Measurements from ENCODE around the gene ZNF783.

ZNF783 gene

DNA sequence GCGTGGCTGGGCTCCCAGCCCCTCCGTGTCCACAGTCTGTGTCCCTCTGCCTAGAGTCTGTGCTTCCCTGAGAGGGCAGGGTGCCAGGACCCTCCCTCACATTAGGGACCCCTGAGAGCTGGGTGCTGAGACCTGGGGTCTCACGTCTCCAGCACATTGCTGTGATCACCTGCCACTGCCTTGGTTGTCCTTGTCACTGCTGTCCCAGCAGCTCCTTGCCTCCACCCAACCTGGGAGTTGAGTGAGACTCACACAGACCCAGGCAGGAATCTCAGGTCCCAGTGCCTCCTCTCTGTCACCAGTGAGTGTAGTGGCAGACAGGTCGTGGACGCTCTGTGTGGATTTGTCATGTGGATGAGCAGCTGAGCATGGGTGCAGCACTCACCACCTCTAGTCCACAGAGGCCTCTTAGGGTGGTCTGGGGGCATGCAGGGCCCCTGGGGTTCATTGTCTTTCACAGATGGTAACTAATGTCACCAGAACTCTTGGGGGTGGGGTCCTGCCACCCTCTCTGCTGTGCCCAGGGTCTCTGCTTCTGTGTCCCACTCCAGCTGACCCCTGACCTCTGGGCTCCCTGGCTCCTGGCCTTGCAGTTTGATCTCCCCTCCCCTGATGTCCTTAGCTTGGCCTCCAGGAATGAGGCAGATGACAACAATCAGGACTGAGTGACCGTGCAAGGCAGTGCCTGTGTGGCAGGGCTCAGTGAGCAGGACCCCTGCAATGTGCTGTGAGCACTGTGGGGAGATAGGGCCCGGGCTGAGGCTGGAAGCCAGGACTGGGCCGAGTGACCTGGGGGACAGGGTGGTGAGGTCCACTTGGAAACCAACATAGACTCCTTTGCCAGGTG, 18.9 kb downstream of the ZNF783 start:
- no peak for DNase-seq (ENCODE audit: low read depth in 2 of 3, low spot score in 1 of 3)

- no peak for DNase-seq (ENCODE audit: low read depth in 2 of 3, low spot score in 1 of 3)
These were observed 19.7 kb downstream of the ZNF783 start for GRCh38 chr7:149281508-149282330.

GRCh38 chr7:149282331-149282655, 20.3 kb downstream of the ZNF783 start:
- no peak for DNase-seq (ENCODE audit: low read depth in 2 of 3, low spot score in 1 of 3)

DNA sequence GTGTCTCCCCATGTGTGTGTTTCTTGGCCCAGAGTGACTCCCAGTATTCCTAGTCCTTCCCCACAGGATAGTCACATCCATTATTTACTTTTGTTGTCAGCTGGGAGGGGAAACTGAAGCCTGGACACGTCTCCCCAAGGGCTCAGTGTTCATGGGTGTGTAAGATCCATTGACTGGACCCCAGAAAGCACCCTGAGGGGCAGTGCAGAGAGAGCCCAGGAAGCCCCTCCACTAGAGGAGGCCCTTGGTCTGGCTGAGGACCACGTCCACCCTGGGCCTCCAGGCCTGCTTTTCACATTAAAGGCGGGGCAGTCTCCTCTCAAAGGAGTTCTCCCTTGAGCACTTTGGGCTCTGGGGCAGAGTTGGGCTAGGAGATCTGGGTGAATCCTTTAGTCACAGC, 21.3 kb downstream of the ZNF783 start:
- no peak for DNase-seq (ENCODE audit: low read depth in 2 of 3, low spot score in 1 of 3)

GRCh38 chr7:149284343-149284742, 22.3 kb downstream of the ZNF783 start:
- DNase-seq (ENCODE audit: low read depth in 2 of 3, low spot score in 1 of 3), result no peak

DNA sequence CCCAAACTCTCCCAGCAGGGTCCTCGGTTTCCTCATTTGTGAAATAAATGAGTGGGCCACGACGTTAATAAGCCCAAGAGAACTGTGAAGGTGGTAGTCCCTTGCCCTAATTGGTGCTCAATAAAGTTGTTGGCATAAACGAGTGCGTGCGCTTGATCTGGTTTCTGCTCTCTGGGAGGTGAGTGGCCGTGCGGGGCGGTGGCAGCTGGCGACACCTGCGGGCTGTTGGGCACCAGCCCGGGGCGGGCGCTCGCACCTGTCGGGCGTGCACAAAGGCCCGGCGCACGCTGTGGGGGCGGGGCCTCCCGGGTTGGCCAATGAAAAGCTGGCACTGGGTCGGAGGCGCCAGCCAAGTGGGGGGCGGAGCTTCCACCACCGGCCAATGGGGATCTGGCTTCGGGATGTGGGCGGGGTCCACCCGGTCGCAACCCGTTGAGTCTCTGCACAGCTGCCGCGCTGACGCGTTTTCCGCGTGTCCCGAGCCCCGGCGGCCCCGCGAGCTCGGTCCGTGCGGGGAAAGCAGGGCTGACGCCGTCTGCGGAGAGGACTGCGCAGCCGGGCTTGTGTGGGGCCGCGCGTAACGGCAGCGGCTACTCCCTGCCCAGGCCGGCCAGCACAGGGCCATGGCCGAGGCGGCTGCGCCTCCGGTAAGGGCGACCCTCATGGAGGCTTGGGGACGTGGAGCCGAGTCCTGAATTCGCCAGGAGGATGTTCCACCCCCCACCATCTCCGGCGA, 23.0 kb downstream of the ZNF783 start:
- DNase-seq (ENCODE audit: low read depth in 2 of 3, low spot score in 1 of 3), result peak; percentile 96 to 98 (median 97)

GRCh38 chr7:149285603-149286002, 23.6 kb downstream of the ZNF783 start:
- no peak for DNase-seq (ENCODE audit: low read depth in 2 of 3, low spot score in 1 of 3)

GRCh38 chr7:149286811-149287400, 24.9 kb downstream of the ZNF783 start:
- DNase-seq (ENCODE audit: low read depth in 2 of 3, low spot score in 1 of 3), result no peak

DNA sequence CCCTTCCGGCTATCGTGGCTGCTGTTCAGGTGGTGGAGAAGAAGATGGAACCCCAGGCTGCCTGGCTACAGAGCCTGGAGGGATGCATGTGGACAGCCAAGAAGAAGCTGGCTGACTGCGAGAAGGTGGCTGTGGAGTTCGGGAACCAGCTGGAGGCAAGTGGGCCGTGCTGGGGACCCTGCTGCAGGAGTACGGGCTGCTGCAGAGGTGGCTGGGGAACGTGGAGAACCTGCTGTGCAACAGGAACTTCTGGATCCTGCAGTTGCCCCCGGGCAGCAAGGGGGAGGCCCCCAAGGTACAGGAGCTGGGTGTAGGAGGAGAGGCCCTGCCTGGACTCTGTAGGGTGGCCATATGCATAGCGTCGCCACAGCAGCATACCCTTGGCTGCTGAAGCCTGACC, 25.6 kb downstream of the ZNF783 start:
- DNase-seq (ENCODE audit: low read depth in 2 of 3, low spot score in 1 of 3), result no peak

GRCh38 chr7:149289262-149289661, 27.3 kb downstream of the ZNF783 start:
- no peak for DNase-seq (ENCODE audit: low read depth in 2 of 3, low spot score in 1 of 3)

DNA sequence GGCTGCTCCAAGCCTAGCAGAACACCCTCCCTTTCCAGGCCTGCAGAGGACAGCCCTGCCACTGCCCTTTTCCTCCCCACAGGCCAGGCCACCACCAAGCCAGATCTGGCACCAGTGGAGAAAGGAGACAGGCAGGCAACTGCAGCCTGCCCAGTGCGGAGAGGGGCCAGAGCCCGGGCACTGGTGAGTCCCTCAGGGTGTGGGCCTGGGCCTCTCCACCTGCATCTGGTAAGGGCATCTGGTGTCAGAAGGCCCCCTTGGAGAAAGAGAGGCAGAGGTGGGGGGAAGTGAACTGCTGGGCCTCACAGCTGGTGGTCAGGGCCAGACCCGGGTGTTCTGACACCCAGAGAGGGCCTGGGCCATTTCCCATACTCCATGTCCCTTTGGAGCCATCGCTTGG, 27.9 kb downstream of the ZNF783 start:
- no peak for DNase-seq (ENCODE audit: low read depth in 2 of 3, low spot score in 1 of 3)

DNA sequence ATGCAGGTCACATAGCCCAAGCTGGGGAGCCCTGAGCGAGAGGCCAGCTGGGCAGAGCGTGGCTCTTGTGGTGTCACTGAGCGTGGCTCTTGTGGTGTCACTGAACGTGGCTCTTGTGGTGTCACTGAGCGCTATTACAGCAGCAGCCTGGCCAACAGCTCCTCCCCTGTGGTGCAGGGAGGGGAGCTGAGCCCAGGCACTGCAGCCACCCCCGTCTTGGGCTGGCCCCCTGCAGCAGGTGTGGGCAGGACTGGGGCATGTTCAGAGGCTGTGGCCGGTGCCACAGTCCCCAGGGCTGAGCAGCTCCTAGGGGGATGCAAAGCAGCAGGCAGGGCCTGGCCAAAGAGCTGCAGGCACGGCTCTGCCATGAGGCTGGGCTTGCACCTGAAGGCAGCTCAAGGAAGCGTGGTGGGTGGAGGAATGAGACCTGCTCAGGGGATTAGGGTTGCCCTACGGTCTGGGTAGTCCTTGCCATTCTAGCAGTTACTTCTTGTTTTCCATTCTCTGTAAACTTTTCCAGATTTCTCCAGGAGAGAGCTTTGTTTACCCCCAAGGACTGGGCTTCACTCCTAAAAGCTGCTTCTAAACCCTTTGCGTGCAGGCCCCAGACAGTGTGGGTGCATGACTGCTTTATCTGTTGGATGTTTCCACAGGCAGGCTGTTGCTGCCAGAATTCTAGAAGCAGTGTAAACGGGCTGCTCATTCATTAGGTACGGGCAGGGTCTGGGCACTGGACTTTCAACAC, 29.2 kb downstream of the ZNF783 start:
- no peak for DNase-seq (ENCODE audit: low read depth in 2 of 3, low spot score in 1 of 3)

GRCh38 chr7:149291781-149292461, 29.9 kb downstream of the ZNF783 start:
- no peak for DNase-seq (ENCODE audit: low read depth in 2 of 3, low spot score in 1 of 3)

DNA sequence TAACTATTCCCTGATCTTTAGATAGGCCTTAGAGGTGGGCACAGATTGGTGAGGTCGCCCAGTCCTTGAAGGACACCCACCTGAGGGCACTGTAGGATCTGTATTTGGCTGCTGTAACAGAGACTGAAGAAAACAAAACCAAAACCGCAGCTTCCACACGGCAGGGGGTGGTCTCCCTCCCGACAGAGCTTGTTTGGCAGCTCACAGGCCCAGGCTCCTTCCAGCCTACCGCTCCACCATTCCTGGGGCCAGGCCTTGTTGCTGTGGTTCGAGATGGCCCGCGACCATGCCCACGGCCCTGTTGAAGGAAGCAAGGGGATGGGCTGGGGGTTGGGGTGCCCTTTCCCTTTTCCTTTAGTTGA, 30.4 kb downstream of the ZNF783 start:
- DNase-seq (ENCODE audit: low read depth in 2 of 3, low spot score in 1 of 3), result no peak

DNA sequence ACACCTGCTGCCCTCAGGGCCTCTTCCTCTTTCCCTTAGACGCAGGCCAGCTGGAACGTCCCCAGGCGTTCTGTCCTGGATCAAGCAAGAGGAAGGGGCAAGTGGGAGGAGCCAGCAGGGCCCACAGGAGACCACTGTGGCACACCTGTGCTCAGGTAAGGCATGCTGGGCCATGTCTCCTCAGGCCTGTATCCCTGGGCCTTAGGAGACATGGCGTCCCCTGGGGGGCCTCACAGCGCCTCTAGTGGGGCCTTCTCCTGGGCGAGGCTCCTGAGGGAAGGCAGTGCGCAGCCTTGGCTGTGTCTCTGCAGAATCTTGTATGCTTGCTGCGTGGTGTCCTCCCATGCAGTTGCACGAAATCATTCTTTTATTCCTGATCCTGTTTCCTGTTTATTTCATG, 31.3 kb downstream of the ZNF783 start:
- no peak for DNase-seq (ENCODE audit: low read depth in 2 of 3, low spot score in 1 of 3)

DNA sequence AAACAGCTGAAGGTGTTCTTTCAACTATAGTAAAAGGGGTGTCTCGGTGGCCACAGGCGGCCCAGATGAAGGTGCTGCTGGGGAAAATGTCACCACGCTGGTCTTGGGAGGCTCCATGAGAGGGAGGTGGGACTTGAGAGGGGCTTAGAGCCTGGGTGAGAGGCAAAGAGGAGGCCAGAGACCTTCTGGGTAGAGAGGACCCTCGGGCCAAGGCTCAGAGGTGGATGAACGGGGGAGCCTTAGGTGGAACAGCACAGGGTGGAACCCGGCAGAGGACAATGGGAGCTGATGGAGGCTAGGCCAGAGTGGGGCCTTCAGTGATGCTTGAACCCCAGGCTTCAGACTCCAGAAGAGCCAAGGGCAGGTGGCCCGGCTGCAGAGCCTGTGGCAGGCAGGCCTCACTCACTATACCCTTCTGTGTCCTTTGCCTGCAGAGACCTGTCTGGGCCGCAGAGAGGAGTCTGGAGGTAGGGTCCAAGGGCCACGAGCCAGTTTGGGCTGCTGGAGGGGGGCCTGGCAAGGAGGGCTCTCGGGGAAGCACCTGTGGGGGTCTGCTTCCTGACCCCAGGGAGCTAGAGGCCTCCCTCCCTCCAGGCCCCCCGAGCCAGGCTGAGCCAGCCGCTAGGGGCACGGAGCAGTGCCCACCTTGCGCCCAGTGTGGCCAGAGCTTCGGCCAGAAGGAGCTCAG, 32.1 kb downstream of the ZNF783 start:
- no peak for DNase-seq (ENCODE audit: low read depth in 2 of 3, low spot score in 1 of 3)

GRCh38 chr7:149294634-149295480, 32.9 kb downstream of the ZNF783 start:
- DNase-seq (ENCODE audit: low read depth in 2 of 3, low spot score in 1 of 3), result no peak

- no peak for DNase-seq (ENCODE audit: low read depth in 2 of 3, low spot score in 1 of 3)
These were observed 33.5 kb downstream of the ZNF783 start for GRCh38 chr7:149295481-149295850.

- DNase-seq (ENCODE audit: low read depth in 2 of 3, low spot score in 1 of 3), result no peak
These were observed 34.4 kb downstream of the ZNF783 start for GRCh38 chr7:149296368-149296767.

Data from stimulated activated CD4-positive, alpha-beta T cell treated with anti-CD3 and anti-CD28 coated beads, Interleukin-12 subunit alpha, Interleukin-12 subunit beta, amount 100 ng/mL, for 48 hours (primary cell).